Mesenchymal stem cell (in vitro differentiated cells and primary cell): ENCODE data around the gene PFKM.

Experiments used
- DNase-seq: peaks from one replicate; pipeline ENCODE4 v3.0.0-alpha.2; 2013
- H2AFZ ChIP-seq: one replicate; pipeline ENCODE4 v1.6.1; 2013; ENCODE audit warnings: low read depth, mild to moderate bottlenecking, control low read depth, inconsistent platforms, low read length, moderate library complexity
- H2AK5ac ChIP-seq: 2 replicates; pipeline ENCODE4 v1.6.1; 2013; ENCODE audit warnings: low read length, moderate library complexity, mild to moderate bottlenecking, inconsistent platforms; ENCODE audit not compliant: severe bottlenecking
- H2BK120ac ChIP-seq: one replicate; pipeline ENCODE4 v1.6.1; 2013; ENCODE audit warnings: low read depth, mild to moderate bottlenecking, inconsistent platforms, low read length, moderate library complexity
- H2BK12ac ChIP-seq, 2 experiments: one replicate each; pipeline ENCODE4 v1.6.1; 2013; ENCODE audit warnings: inconsistent platforms in 2 of 2, low read length in 2 of 2, mild to moderate bottlenecking in 2 of 2, moderate library complexity in 2 of 2, control low read depth in 1 of 2
- H2BK15ac ChIP-seq: one replicate; pipeline ENCODE4 v1.6.1; 2013; ENCODE audit warnings: mild to moderate bottlenecking, low read depth, inconsistent platforms; ENCODE audit not compliant: poor library complexity, severe bottlenecking
- H2BK5ac ChIP-seq: 2 replicates; pipeline ENCODE4 v1.6.1; 2013; ENCODE audit warnings: low read depth, mild to moderate bottlenecking, low read length, control low read depth, inconsistent platforms; ENCODE audit not compliant: poor library complexity, severe bottlenecking
- H3K14ac ChIP-seq, 2 experiments: one replicate each; pipeline ENCODE4 v1.6.1; 2013; ENCODE audit warnings: inconsistent platforms in 2 of 2, low read length in 2 of 2, control low read depth in 1 of 2, mild to moderate bottlenecking in 1 of 2, moderate library complexity in 1 of 2
- H3K18ac ChIP-seq, 2 experiments: one replicate each; pipeline ENCODE4 v1.6.1; 2013; ENCODE audit warnings: inconsistent platforms in 2 of 2, low read length in 2 of 2, control low read depth in 1 of 2, low read depth in 1 of 2, mild to moderate bottlenecking in 1 of 2
- H3K23ac ChIP-seq, 2 experiments: one replicate each; pipeline ENCODE4 v1.6.1; 2013; ENCODE audit warnings: inconsistent platforms in 2 of 2, low read length in 2 of 2, mild to moderate bottlenecking in 2 of 2, moderate library complexity in 2 of 2, control low read depth in 1 of 2
- H3K27ac ChIP-seq: 2 replicates; pipeline ENCODE4 v1.5.1; 2013; ENCODE audit warnings: mild to moderate bottlenecking, moderate library complexity, low read length, control low read depth, inconsistent platforms; ENCODE audit not compliant: poor library complexity, severe bottlenecking
- H3K27me3 ChIP-seq, 2 experiments: 2 replicates each; pipeline versions ENCODE4 v1.6.1 to v1.7.0; 2013; ENCODE audit warnings: low read length in 2 of 2, mild to moderate bottlenecking in 2 of 2, moderate library complexity in 2 of 2, control low read depth in 1 of 2, inconsistent platforms in 1 of 2; ENCODE audit not compliant: control insufficient read depth in 1 of 2, insufficient read depth in 1 of 2
- H3K36me3 ChIP-seq, 2 experiments: 2 replicates each; pipeline versions ENCODE4 v1.6.1 to v1.7.0; 2013; ENCODE audit warnings: low read length in 2 of 2, control low read depth in 1 of 2, inconsistent platforms in 1 of 2, low read depth in 1 of 2, mild to moderate bottlenecking in 1 of 2; ENCODE audit not compliant: insufficient read depth in 2 of 2, control insufficient read depth in 1 of 2
- H3K4ac ChIP-seq, 2 experiments: one replicate each; pipeline ENCODE4 v1.6.1; 2013; ENCODE audit warnings: inconsistent platforms in 2 of 2, low read length in 2 of 2, mild to moderate bottlenecking in 2 of 2, moderate library complexity in 2 of 2, control low read depth in 1 of 2, low read depth in 1 of 2
- H3K4me1 ChIP-seq: 2 replicates; pipeline ENCODE4 v1.6.1; 2013; ENCODE audit warnings: low read depth, low read length, control low read depth; ENCODE audit not compliant: control insufficient read depth, insufficient read depth
- H3K4me2 ChIP-seq: 2 replicates; pipeline ENCODE4 v1.6.1; 2013; ENCODE audit warnings: low read length, mild to moderate bottlenecking, inconsistent platforms; ENCODE audit not compliant: poor library complexity, severe bottlenecking
- H3K4me3 ChIP-seq, 2 experiments: 2 replicates each; pipeline versions ENCODE4 v1.5.1 to v1.7.0; 2013; ENCODE audit warnings: low read length in 2 of 2, mild to moderate bottlenecking in 2 of 2, control low read depth in 1 of 2, low read depth in 1 of 2; ENCODE audit not compliant: insufficient read depth in 1 of 2
- H3K79me1 ChIP-seq: replicated peaks from 2 replicates; pipeline ENCODE4 v1.6.1; 2013; ENCODE audit warnings: mild to moderate bottlenecking, control low read depth, low read length, inconsistent platforms; ENCODE audit not compliant: poor library complexity, severe bottlenecking
- H3K9ac ChIP-seq: 2 replicates; pipeline ENCODE4 v1.7.0; 2013; ENCODE audit warnings: mild to moderate bottlenecking, low read length, moderate library complexity
- H3K9me3 ChIP-seq: 2 replicates; pipeline ENCODE4 v1.7.0; 2013; ENCODE audit warnings: mild to moderate bottlenecking, low read length; ENCODE audit not compliant: control insufficient read depth
- H4K8ac ChIP-seq: one replicate; pipeline ENCODE4 v1.6.1; 2013; ENCODE audit warnings: inconsistent platforms, mild to moderate bottlenecking, low read length, moderate library complexity
- H4K91ac ChIP-seq: one replicate; pipeline ENCODE4 v1.6.1; 2013; ENCODE audit warnings: mild to moderate bottlenecking, low read length, inconsistent platforms
- WGBS: methylation state at CpG from one replicate; pipeline ENCODE4 v1.1.7; 2013; ENCODE audit warnings: mixed read lengths; 5-methylcytosine and 5-hydroxymethylcytosine counted together

The PFKM gene

DNA sequence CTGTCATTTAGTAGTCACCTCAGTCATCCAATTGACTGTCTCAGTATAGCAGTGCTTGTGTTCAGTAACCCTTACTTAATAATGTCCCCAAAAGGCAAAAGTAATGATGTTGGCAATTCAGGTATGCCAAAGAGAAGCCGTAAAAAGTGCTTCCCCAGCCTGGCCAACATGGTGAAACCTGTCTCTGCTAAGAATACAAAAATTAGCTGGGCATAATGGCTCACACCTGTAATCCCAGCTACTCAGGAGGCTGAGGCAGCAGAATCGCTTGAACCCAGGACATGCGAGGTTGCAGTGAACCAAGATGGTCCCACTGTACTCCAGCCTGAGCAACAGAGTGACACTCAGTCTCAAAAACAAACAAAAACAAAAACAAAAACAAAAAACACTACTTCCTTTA, 46.9 kb upstream of the PFKM start:
- no peak overlapping the region for H2AFZ ChIP-seq
- 100% methylated on average over 3 of the region's 3 CpGs for WGBS
- no peak overlapping the region for H3K23ac ChIP-seq
- DNase-seq: no peak
- no peak overlapping the region for H3K4me2 ChIP-seq
- H3K14ac ChIP-seq: no peak overlapping the region
- H4K91ac ChIP-seq: no peak overlapping the region
- H3K4ac ChIP-seq: no peak overlapping the region
- no peak overlapping the region for H2BK5ac ChIP-seq
- peaks cover 1% of the 10 kb centered on the region for H3K79me1 ChIP-seq
- no peak overlapping the region for H2BK15ac ChIP-seq
- no peak overlapping the region for H4K8ac ChIP-seq
- no peak overlapping the region for H3K27ac ChIP-seq
- H2BK12ac ChIP-seq: no peak overlapping the region
- H3K9ac ChIP-seq: no peak overlapping the region
- H3K18ac ChIP-seq: no peak overlapping the region
- H3K36me3 ChIP-seq: peaks cover 5 to 60% of the 10 kb centered on the region in 2 experiments
- no peak overlapping the region for H2AK5ac ChIP-seq
- H3K9me3 ChIP-seq: no peaks in the 10 kb centered on the region
- no peaks in the 10 kb centered on the region for H3K4me1 ChIP-seq
- no peak overlapping the region for H2BK120ac ChIP-seq
- no peak overlapping the region for H3K4me3 ChIP-seq
- no peaks in the 10 kb centered on the region for H3K27me3 ChIP-seq

DNA sequence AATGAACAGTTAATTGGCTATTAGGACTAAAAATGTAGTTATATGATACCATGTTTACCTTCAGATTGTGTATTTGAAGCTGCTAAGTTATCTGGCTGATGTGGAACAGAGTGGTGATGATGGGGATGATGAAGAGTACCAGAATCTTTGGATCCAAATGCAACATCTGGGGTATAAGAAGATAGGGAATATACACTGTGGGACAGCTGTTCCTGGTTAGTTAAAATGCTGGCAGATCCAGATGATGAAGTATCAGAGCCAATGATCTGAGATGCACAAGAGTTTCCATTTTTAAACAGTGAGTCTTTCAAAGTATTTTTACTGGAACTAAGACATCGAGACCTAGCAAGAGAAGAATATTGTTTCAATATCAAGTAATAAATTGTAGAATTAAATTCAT, 44.9 kb upstream of the PFKM start:
- H3K14ac ChIP-seq: no peak overlapping the region
- no peak overlapping the region for H2AFZ ChIP-seq
- no peak for DNase-seq
- no peak overlapping the region for H3K23ac ChIP-seq
- no peak overlapping the region for H3K4me2 ChIP-seq
- H2BK15ac ChIP-seq: no peak overlapping the region
- no CpG with 5 or more reads among the region's 1 CpG for WGBS
- no peaks in the 10 kb centered on the region for H3K4me1 ChIP-seq
- peaks cover 3 to 53% of the 10 kb centered on the region in 2 experiments for H3K36me3 ChIP-seq
- H3K27me3 ChIP-seq: no peaks in the 10 kb centered on the region
- no peak overlapping the region for H2AK5ac ChIP-seq
- H3K4me3 ChIP-seq: no peak overlapping the region
- H2BK5ac ChIP-seq: no peak overlapping the region
- no peak overlapping the region for H3K27ac ChIP-seq
- no peak overlapping the region for H3K18ac ChIP-seq
- no peak overlapping the region for H3K9ac ChIP-seq
- H4K91ac ChIP-seq: no peak overlapping the region
- H2BK12ac ChIP-seq: no peak overlapping the region
- peaks cover 1% of the 10 kb centered on the region for H3K79me1 ChIP-seq
- H2BK120ac ChIP-seq: no peak overlapping the region
- H3K9me3 ChIP-seq: no peaks in the 10 kb centered on the region
- H4K8ac ChIP-seq: no peak overlapping the region
- no peak overlapping the region for H3K4ac ChIP-seq

DNA sequence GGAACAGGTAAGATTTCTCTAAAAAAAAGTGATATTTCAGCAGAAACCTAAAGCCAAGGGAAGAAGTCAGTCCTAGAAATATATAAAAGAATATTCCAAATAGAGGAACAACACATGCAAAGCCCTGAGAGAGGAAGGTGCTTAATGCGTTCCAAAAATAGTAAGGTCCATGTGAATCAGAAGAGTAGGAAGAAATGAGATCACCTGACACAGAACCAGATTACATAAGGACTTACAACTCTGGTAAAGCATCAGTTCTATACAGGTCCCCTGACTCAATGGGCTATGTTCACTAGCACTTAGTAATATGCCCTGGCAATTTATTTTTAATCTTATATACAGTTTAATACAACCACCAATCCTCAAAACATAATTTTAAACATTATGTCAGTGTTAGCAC, 43.3 kb upstream of the PFKM start:
- peaks cover 2% of the 10 kb centered on the region for H3K79me1 ChIP-seq
- no peaks in the 10 kb centered on the region for H3K4me1 ChIP-seq
- no peak overlapping the region for H2AK5ac ChIP-seq
- H3K4me2 ChIP-seq: no peak overlapping the region
- 100% methylated on average over 1 of the region's 1 CpG for WGBS
- H3K18ac ChIP-seq: no peak overlapping the region
- H2BK15ac ChIP-seq: no peak overlapping the region
- H2BK120ac ChIP-seq: no peak overlapping the region
- peaks cover 2 to 49% of the 10 kb centered on the region in 2 experiments for H3K36me3 ChIP-seq
- H3K27ac ChIP-seq: no peak overlapping the region
- no peaks in the 10 kb centered on the region for H3K27me3 ChIP-seq
- H3K4me3 ChIP-seq: no peak overlapping the region
- no peak overlapping the region for H3K23ac ChIP-seq
- H3K9me3 ChIP-seq: no peaks in the 10 kb centered on the region
- H4K8ac ChIP-seq: no peak overlapping the region
- H3K4ac ChIP-seq: no peak overlapping the region
- no peak overlapping the region for H2BK12ac ChIP-seq
- no peak overlapping the region for H2AFZ ChIP-seq
- H2BK5ac ChIP-seq: no peak overlapping the region
- H4K91ac ChIP-seq: no peak overlapping the region
- H3K9ac ChIP-seq: no peak overlapping the region
- H3K14ac ChIP-seq: no peak overlapping the region
- no peak for DNase-seq

DNA sequence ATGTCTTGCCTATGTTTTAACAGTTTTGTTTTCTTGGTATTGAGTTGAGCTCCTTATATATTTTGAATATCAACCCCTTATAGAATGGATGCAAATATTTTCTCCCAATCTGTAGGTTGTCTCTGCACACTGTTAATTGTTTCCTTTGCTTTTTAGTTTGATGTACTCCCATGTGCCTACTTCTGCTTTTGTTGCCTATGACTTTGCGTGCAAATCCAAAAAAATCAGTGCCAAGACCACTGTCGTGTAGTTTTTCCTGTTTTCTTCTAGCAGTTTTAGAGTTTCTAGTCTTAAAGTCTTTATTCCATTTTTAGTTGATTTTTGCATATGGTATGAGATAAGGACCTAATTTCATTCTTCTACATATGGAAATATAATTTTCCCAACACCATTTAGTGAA, 42.1 kb upstream of the PFKM start:
- Histone ChIP-seq H3K4me1 (no peaks in the 10 kb centered on the region), H3K4me2 (no peak overlapping the region), H4K91ac (no peak overlapping the region), H3K9ac (no peak overlapping the region), H3K18ac (no peak overlapping the region), H2BK5ac (no peak overlapping the region), H3K27me3 (no peaks in the 10 kb centered on the region), H2BK12ac (no peak overlapping the region), H3K27ac (no peak overlapping the region), H3K23ac (no peak overlapping the region), H2AK5ac (no peak overlapping the region), H2BK120ac (no peak overlapping the region), H4K8ac (no peak overlapping the region), H2BK15ac (no peak overlapping the region), H3K79me1 (peaks cover 4% of the 10 kb centered on the region), H2AFZ (no peak overlapping the region), H3K4ac (no peak overlapping the region), H3K9me3 (no peaks in the 10 kb centered on the region), H3K14ac (no peak overlapping the region), H3K36me3 (peaks cover 4 to 41% of the 10 kb centered on the region in 2 experiments), H3K4me3 (no peak overlapping the region)
- 100% methylated on average over 1 of the region's 2 CpGs for whole genome bisulfite sequencing
- no peak for DNase-seq
